SKM-1 (cell line): ENCODE measurements around the gene STX12.

Source experiments
- DNase-seq: peaks from one replicate; lab custom pipeline; 2025; ENCODE audit not compliant: unreplicated experiment; lab: John Stamatoyannopoulos, UW

STX12 gene

DNA sequence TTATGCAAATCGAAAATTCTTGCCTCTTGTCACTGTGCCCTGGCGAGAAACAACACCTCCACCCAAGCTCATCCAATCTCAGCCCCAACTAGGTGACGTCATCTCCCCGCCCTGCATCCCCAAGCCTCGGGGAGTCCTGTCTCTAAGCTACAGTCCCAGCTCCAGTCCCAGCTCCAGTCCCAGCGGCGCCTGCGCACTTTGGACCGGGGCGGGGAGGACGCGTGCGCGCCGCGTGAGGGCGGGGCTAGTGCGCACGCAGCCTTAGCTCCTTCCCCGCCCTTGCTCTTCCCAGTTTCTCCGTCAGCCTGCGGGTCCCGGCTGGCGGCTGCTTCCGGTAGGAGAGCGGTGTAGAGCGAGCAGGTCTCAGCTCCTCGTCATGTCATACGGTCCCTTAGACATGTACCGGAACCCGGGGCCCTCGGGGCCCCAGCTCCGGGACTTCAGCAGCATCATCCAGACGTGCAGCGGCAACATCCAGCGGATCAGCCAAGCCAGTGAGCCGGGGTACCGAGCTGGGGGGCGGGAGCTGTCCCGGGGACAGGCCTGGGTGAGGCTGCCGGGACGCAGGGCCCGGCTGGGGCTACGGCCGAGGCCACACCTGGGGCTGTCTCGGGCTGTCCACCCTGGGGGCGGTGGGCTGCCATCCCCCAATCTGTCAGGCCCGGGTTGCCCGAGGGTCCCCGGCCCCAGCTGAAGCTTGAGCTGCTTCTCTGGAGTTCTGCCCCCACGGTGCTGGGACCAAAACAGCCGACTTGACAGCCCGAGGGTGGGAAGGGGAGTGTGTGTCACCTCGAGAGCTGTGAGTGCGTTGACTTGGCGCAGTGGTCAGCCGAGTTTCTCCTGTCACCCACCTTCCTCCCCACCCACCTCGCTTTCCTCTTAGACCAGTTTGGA, at the start of gene STX12:
Gene STX12, plus strand, starts transcription at position 288 of the 894 bp plus-strand sequence. Its CDS starts 89 bp downstream, at position 377.
- peak; percentile 93 for DNase-seq

DNA sequence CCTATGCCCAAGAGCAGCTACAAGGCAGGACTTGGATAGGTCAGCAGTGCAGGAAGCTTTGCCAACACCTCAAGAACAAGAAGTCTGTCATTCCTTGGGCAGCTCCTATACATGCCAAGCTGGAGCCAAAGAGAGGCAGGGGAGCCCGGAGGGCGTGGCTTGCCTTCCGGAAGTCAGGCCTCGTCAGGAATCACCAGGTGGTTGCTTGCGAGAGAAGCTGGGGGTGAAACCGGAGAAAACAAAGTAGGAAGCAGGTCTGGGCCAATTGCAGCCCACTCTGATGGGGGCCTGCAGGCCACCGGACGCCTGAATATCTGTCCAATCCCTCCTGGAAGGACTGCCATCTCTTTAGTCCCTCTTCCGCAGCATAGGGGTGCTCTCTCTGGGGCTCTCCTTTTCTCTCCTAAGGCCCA, 48.1 kb upstream of the STX12 start:
- no peak for DNase-seq

DNA sequence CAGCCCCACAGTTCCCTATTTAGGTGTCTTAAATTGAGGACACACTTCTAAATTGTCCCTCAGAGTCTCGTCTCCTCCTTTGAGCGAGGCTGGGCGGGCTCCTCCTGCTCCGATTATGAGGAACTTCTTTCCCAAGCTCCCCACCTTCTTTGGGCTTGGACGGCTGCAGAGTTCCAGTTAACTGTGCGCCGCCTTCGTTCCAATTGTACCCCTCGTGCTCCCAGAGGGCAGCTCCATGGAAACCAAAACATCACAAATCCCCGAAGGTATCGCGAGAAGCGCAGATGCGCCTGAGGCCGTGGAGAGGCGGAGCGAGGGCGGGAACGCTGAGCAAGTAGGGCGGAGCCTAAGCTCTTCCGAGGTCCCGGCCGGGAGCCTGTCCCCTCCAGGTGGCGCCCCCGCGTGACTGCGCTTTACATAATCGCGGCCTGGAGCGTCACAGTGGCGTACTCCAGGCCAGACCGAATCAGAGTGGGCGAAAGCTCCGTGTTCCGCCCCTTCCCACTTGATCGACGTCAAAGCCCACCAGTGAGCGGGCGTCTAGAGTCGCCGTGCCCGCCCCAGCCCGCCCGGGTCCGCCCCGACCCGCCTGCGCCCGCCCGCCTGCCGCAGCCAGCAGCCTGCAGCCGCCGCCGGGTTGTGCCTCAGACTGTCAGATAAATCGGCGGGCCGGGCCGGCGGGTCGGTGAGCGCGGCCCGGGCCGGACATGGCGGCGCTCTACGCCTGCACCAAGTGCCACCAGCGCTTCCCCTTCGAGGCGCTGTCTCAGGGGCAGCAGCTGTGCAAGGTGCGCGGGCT, 47.4 kb upstream of the STX12 start, which contains the start of gene FAM76A:
Gene FAM76A, plus strand, starts transcription at position 588 of the 799 bp plus-strand sequence. Its CDS starts 120 bp downstream, at position 708.
- peak; percentile 98 for DNase-seq

DNA sequence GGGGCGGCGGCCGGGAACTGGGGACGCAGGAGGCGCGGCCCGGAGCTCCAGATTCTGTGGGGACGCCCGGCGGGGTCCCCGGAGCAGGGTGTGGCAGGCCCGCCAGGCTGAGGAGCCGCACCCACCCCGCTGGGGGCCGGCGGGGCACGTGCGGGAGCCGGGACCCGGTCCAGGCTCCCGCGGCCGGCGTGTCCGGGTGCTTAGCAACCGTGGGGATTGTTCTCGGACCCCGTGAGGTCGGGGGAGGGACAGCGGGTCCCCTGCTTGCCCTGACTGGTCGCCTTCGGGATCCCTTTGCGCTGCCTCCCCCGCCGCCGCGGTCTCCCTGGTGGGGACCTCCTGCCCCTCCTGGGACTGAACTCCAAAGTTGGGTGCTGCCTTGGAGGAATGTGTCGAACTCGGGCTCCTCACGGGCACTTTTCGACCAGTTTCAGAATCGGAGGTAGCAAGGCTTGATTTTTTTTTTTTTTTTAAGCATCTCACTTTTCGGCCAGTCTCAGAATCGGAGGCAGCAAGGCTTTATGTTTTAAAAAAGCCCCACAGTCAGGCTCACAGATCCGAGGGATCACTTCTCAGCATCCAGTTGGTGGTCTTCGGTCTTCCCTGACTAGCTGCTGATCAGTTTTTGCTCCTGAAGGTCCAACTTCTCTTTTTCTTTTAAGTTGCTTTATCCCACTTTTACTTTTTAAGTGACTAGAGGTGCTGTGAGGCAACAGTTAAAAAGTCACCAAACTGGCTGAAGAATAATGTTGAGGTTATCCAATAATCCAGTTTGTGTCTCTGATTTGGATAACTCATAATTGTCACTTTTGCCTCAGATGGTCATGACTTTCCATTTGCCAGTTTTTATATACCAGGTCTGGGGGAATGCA, 46.6 kb upstream of the STX12 start:
- no peak for DNase-seq

DNA sequence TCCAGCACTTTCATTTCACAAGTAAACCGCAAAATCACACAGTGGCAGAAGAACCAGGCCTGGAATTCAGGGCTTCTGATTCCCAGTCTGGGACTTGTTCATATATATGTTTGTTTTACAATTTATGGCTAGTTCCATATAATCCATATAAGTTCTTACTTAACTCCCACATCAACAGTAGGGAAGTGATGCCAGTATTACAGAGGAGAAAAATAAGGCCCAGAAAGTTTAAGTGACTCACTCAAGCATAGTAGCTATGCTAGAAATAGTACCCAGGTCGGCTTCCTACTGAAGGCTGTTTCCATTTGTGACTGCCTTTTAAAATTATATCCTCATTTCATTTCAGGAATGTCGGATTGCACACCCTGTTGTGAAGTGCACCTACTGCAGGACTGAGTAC, 45.9 kb upstream of the STX12 start:
- no peak for DNase-seq

DNA sequence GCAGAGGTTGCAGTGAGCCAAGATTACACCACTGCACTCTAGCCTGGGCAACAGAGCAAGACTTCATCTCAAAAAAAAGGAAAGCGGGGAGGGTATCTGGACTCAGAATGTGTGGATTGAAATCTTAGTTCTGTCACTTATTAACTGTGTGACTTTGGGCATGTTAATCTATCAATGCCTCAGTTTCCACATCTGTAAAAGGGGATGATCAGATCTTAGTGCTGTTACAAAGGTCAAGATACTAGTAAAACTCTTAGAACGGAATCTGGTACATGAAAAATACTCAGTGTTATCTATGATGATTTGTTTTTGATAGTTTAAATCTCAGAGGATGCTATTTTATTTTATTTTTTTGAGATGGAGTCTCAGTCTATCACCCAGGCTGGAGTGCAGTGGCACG, 36.8 kb upstream of the STX12 start:
- DNase-seq, result no peak

DNA sequence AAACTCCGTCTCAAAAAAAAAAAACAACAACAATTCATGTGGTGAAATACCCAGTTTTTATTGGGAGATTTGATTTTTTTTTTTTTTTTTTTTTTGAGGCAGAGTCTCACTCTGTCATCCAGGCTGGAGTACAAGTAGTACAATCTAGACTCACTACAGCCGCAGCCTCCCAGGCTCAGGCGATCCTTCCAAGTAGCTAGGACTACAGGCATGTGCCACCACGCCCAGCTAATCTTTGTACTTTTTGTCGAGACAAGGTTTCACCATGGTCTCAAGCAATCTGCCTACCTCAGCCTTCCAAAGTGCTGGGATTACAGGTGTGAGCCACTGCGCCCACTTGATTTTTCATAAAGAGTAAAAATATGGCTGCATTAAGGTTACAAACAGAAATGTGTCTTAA, 31.9 kb upstream of the STX12 start:
- no peak for DNase-seq

DNA sequence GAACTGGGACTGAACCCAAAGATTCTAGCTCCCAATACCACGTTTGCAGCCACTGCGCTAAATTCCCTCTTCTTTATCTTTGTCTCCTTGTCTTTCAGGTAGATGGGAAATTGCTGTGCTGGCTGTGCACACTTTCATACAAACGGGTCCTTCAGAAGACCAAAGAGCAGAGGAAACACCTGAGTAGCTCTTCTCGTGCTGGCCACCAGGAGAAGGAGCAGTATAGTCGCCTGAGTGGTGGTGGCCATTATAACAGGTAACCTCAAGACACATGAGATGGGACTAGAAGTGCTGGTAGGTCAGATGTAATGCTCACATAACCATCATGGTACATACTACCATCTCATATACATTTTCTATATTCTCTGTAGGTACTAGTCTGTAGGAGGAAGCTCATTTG, 28.5 kb upstream of the STX12 start:
- no peak for DNase-seq

DNA sequence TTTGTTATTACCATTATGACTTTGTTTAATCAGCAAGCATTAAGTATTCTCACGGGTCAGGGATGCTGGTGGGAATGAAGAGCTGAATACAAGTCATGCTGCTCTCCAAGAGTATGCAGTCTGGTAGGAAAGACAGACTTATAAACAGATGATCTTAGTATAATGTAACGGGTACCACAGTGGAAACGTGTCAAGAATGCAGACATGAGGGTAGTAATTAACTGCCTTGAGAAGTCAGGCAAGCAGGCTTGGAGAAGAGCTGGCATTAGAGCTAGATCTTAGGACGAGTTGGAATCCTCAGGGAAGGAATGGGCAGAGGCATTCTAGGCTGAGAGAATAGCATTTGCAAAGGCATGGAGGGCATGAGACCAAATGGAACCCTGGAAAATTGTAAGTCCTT, 27.6 kb upstream of the STX12 start:
- DNase-seq, result no peak

DNA sequence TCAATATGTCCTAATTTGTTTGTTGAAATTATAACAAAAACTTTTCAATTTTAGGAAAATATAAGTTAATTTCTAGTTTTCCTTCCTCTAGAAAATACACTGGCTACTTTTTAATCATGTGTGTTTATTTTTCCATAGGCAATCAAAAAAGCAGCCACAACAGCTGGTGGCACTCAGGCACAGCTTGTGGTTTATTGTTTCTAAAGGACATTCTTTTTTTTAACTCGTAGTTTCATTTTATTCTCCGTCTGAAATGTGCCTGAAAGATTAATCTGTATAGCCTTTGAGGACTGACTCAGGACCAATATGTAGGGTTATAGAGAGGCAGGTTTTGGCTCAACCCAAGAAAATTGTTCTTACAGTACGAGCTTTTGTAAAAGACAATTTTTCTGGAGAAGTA, 20.7 kb upstream of the STX12 start:
- no peak for DNase-seq

DNA sequence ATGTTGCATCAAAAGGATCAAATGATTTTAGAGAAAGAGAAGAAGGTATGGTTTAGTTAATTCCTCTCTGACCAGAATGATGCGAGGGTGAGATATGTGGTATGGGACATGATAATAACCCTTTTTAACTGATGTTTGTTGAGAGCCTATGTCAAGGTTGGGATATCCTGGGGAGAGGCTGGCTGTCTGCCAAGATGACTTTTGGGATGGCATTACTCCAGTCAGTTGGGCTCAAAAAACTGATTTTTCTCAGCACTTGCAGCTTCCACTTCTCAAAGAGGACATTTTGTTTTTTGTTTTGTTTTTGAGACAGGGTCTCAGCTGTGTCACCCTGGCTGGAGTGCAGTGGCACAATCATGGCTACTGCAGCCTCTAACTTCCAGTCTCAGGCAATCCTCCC, 17.7 kb upstream of the STX12 start:
- DNase-seq, result no peak

DNA sequence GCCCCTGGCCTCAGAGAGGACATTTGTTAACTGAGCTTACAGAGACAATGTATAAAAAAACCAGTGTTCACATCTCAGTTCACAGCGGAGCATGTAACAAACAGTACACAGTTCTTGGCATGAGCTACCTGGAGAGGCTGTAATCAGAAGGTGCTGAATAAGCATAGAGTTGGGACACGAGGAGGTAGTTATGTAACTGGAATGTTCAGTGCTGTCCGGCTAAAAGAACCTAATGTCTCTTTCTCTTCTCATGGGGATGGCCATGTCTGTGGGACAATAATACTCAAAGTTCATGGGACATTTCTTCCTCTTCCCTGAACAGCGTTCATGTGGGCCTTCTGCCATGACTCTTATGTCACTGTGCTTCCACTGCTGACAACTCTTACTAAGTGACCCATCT, 17.2 kb upstream of the STX12 start:
- DNase-seq, result no peak

DNA sequence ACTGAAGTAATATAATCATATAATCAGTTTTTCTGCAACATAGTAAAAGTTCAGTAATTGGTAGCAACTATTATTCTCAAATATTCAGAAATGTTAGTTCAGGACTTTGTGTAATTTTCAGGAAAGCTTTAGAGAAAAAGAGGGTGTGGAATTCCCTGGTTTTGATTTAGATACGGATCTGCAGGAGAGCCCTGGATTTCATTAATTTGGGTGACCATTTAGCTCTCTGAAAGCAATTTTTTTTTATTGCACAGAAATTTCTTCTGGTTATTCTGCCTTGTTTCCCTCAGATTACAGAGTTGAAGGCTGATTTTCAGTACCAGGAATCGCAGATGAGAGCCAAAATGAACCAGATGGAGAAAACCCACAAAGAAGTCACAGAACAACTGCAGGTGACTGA, 13.8 kb upstream of the STX12 start:
- DNase-seq, result no peak

DNA sequence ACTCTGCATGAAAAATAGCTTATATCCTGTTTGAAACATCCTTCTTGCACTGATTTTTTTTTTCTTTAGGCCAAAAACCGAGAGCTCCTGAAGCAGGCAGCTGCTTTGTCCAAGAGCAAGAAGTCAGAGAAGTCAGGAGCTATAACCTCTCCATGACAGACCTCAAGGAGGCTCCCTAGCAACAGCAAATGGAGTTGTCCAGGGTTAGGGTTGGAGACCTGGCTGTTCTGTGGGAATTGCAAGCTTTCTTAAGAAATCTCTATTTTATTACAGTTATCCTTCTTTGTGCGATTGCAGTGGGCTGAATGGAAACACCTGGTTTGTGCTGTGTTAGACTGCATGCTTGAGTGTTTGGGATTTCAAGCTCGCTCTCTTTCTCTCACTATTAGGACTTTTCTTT, 12.6 kb upstream of the STX12 start:
- no peak for DNase-seq

DNA sequence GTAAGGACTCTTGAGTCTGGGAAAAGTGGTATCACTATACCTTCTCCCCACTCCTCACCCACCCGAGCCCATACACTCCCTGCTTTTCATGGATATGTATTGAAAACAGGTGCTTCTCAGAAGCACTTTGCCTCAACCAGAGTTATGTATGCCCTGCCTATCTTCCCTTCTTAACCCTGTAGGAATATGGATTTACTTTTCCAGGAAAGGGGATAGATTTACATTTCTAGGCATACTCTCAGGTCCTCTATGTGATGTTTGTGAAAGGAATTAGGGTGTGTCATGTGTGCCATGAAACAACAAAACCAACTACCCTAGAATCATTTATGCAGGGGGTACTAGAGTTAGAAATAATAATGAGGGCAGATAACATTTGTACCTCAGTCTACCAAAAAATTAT, 11.0 kb upstream of the STX12 start:
- no peak for DNase-seq

DNA sequence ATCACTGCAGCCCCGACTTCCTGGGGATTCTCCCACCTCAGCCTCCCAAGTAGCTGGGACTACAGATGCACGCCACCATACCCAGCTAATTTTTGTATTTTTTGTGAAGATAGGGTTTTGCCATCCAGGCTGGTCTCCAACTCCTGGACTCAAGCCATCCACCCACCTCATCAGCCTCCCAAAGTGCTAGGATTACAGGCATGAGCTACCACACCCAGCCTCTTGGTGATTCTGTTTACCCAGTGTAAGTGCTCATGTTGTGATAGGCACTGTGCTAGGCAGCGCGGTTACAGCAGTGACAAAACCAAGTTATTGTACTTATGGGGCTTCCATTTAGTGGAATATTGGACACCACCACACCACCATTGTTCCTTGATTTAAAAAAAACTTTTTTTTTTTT, 9.7 kb upstream of the STX12 start:
- no peak for DNase-seq

DNA sequence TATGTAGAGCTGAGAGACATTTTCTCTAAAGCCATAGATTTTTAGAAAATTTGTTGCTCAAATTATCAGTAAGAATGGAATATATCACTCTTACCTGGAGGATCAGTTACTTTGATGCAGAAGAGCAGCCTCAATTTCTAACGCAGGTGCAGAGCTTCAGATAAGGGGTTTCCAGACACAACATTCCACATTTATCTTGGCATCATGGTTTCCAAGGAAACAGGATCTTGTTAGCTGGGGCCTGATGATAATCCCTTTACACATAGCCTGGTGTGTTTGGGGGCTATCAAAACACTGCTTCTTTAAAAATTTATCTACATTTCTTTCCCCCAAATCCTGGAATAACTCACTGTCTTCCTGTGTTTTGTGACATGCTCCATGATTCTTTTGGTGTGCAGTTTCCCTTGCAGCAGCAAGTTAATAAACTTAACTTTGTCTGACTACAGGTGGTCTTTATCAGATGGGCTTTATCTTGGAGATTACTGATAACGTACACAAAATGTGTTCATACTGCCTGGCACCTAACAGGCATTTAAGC, 2.7 kb upstream of the STX12 start:
- DNase-seq, result no peak

DNA sequence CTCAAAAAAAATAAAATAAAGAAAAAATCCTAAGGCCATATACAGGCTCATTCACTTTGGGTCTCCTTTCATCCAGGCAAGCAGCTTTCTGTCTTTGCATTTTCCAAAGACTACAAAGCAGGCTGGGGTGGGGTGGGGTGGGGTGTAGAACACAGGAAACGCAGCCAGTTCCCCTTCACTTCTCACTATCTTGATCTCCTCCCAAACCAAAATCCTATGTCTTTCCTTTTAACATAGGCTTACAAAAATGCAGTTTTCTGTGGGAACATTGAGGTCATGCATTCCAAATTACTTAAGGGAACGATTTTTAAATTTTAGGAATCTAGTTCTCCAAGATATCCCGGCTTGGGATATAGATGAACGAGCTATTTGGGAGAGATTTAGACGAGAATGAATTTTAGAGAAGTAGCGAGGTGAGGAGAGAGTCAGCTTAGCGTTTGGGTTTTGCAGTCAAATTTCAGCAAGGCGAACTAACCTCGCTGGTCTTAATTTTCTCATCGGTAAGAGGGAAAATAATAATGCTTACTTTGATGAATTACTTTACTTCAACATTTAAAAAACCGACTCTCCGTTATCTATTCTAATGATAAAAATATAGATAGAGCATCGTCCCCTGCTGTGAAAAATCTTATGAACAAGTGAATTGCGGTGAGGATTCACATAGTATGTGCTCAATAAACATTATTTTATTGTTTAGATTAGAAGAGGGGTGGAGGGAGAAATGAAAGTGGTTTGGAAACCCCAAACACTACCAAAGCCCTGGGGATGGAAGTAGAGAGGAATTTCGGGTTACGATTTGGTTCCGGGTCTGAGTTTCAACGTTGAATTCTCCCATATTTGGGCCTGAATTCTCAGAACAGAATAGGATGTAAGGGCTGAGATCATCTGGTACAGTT, 735 bp upstream of the STX12 start:
- DNase-seq, result no peak

DNA sequence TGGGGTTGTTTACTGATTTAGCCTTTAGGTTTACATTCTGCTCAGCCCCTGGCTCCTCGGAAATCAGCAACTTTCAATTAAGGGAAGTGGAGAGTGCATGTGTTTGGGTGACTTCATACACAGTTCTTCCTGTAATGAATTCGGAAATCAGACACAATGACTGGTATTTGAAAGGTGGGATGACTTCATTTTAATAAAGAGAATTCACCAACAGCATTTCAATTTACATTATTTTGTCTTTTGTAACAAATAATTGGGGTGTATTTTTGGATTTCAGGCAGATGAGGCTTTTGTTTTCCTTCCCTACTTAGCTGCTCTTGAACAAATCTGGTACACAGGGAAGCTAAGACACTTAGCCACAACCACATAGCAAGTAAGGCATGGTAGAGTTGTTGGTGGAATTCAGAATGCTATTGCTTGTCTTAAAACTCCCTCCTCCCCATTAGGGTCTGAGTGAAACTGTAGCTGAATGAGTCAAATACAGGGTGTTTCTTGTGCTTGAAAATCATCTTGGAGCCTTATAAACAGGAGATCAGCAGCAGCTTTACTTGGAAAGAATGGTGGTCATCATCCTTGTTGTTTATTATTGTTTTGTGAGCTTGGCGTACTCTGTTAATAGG, 917 bp downstream of the STX12 start:
- peak; percentile 34 for DNase-seq
